Mesenchymal stem cell (in vitro differentiated cells and primary cell): ENCODE measurements around the gene ZBTB7C.

Experiments
- DNase-seq: peaks from one replicate; pipeline ENCODE4 v3.0.0-alpha.2; 2013
- H2AFZ ChIP-seq: one replicate; pipeline ENCODE4 v1.6.1; 2013; ENCODE audit warnings: low read depth, mild to moderate bottlenecking, control low read depth, inconsistent platforms, low read length, moderate library complexity
- H2AK5ac ChIP-seq: 2 replicates; pipeline ENCODE4 v1.6.1; 2013; ENCODE audit warnings: low read length, moderate library complexity, mild to moderate bottlenecking, inconsistent platforms; ENCODE audit not compliant: severe bottlenecking
- H2BK120ac ChIP-seq: one replicate; pipeline ENCODE4 v1.6.1; 2013; ENCODE audit warnings: low read depth, mild to moderate bottlenecking, inconsistent platforms, low read length, moderate library complexity
- H2BK12ac ChIP-seq, 2 experiments: one replicate each; pipeline ENCODE4 v1.6.1; 2013; ENCODE audit warnings: inconsistent platforms in 2 of 2, low read length in 2 of 2, mild to moderate bottlenecking in 2 of 2, moderate library complexity in 2 of 2, control low read depth in 1 of 2
- H2BK15ac ChIP-seq: one replicate; pipeline ENCODE4 v1.6.1; 2013; ENCODE audit warnings: mild to moderate bottlenecking, low read depth, inconsistent platforms; ENCODE audit not compliant: poor library complexity, severe bottlenecking
- H2BK5ac ChIP-seq: 2 replicates; pipeline ENCODE4 v1.6.1; 2013; ENCODE audit warnings: low read depth, mild to moderate bottlenecking, low read length, control low read depth, inconsistent platforms; ENCODE audit not compliant: poor library complexity, severe bottlenecking
- H3K14ac ChIP-seq, 2 experiments: one replicate each; pipeline ENCODE4 v1.6.1; 2013; ENCODE audit warnings: inconsistent platforms in 2 of 2, low read length in 2 of 2, control low read depth in 1 of 2, mild to moderate bottlenecking in 1 of 2, moderate library complexity in 1 of 2
- H3K18ac ChIP-seq, 2 experiments: one replicate each; pipeline ENCODE4 v1.6.1; 2013; ENCODE audit warnings: inconsistent platforms in 2 of 2, low read length in 2 of 2, control low read depth in 1 of 2, low read depth in 1 of 2, mild to moderate bottlenecking in 1 of 2
- H3K23ac ChIP-seq, 2 experiments: one replicate each; pipeline ENCODE4 v1.6.1; 2013; ENCODE audit warnings: inconsistent platforms in 2 of 2, low read length in 2 of 2, mild to moderate bottlenecking in 2 of 2, moderate library complexity in 2 of 2, control low read depth in 1 of 2
- H3K27ac ChIP-seq: 2 replicates; pipeline ENCODE4 v1.5.1; 2013; ENCODE audit warnings: mild to moderate bottlenecking, moderate library complexity, low read length, control low read depth, inconsistent platforms; ENCODE audit not compliant: poor library complexity, severe bottlenecking
- H3K27me3 ChIP-seq, 2 experiments: 2 replicates each; pipeline versions ENCODE4 v1.6.1 to v1.7.0; 2013; ENCODE audit warnings: low read length in 2 of 2, mild to moderate bottlenecking in 2 of 2, moderate library complexity in 2 of 2, control low read depth in 1 of 2, inconsistent platforms in 1 of 2; ENCODE audit not compliant: control insufficient read depth in 1 of 2, insufficient read depth in 1 of 2
- H3K36me3 ChIP-seq, 2 experiments: 2 replicates each; pipeline versions ENCODE4 v1.6.1 to v1.7.0; 2013; ENCODE audit warnings: low read length in 2 of 2, control low read depth in 1 of 2, inconsistent platforms in 1 of 2, low read depth in 1 of 2, mild to moderate bottlenecking in 1 of 2; ENCODE audit not compliant: insufficient read depth in 2 of 2, control insufficient read depth in 1 of 2
- H3K4ac ChIP-seq, 2 experiments: one replicate each; pipeline ENCODE4 v1.6.1; 2013; ENCODE audit warnings: inconsistent platforms in 2 of 2, low read length in 2 of 2, mild to moderate bottlenecking in 2 of 2, moderate library complexity in 2 of 2, control low read depth in 1 of 2, low read depth in 1 of 2
- H3K4me1 ChIP-seq: 2 replicates; pipeline ENCODE4 v1.6.1; 2013; ENCODE audit warnings: low read depth, low read length, control low read depth; ENCODE audit not compliant: control insufficient read depth, insufficient read depth
- H3K4me2 ChIP-seq: 2 replicates; pipeline ENCODE4 v1.6.1; 2013; ENCODE audit warnings: low read length, mild to moderate bottlenecking, inconsistent platforms; ENCODE audit not compliant: poor library complexity, severe bottlenecking
- H3K4me3 ChIP-seq, 2 experiments: 2 replicates each; pipeline versions ENCODE4 v1.5.1 to v1.7.0; 2013; ENCODE audit warnings: low read length in 2 of 2, mild to moderate bottlenecking in 2 of 2, control low read depth in 1 of 2, low read depth in 1 of 2; ENCODE audit not compliant: insufficient read depth in 1 of 2
- H3K79me1 ChIP-seq: replicated peaks from 2 replicates; pipeline ENCODE4 v1.6.1; 2013; ENCODE audit warnings: mild to moderate bottlenecking, control low read depth, low read length, inconsistent platforms; ENCODE audit not compliant: poor library complexity, severe bottlenecking
- H3K9ac ChIP-seq: 2 replicates; pipeline ENCODE4 v1.7.0; 2013; ENCODE audit warnings: mild to moderate bottlenecking, low read length, moderate library complexity
- H3K9me3 ChIP-seq: 2 replicates; pipeline ENCODE4 v1.7.0; 2013; ENCODE audit warnings: mild to moderate bottlenecking, low read length; ENCODE audit not compliant: control insufficient read depth
- H4K8ac ChIP-seq: one replicate; pipeline ENCODE4 v1.6.1; 2013; ENCODE audit warnings: inconsistent platforms, mild to moderate bottlenecking, low read length, moderate library complexity
- H4K91ac ChIP-seq: one replicate; pipeline ENCODE4 v1.6.1; 2013; ENCODE audit warnings: mild to moderate bottlenecking, low read length, inconsistent platforms
- WGBS: methylation state at CpG from one replicate; pipeline ENCODE4 v1.1.7; 2013; ENCODE audit warnings: mixed read lengths; 5-methylcytosine and 5-hydroxymethylcytosine counted together

The ZBTB7C gene

DNA sequence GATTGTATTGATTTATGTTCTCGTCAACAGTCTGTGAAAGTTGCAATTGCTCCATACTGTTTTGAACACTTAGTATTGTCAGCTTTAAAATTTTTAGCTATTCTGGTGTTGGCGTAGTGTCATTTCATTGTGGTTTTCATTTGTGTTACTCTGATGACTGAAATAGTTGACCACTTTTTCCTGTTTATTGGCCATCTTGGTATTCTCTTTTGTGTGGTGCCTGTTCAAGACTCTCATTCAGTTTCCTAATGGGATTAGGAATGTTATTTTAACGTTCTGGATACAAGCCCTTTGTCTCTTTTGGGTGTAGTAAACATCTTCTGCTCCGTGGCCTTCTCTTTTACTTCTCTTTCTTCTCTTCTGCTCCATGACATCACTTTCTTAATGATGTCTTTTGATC, 396.0 kb downstream of the ZBTB7C start:
- Histone ChIP-seq H2BK12ac (no peak overlapping the region), H4K91ac (no peak overlapping the region), H3K23ac (no peak overlapping the region), H3K4ac (no peak overlapping the region), H3K4me2 (no peak overlapping the region), H3K4me1 (peaks cover 2% of the 10 kb centered on the region), H3K36me3 (no peaks in the 10 kb centered on the region), H2BK5ac (no peak overlapping the region), H4K8ac (no peak overlapping the region), H3K4me3 (no peak overlapping the region), H3K27ac (no peak overlapping the region), H3K27me3 (peaks cover 22 to 23% of the 10 kb centered on the region in 2 experiments), H3K18ac (no peak overlapping the region), H3K14ac (no peak overlapping the region), H2AK5ac (no peak overlapping the region), H2BK15ac (no peak overlapping the region), H3K9me3 (no peaks in the 10 kb centered on the region), H2AFZ (no peak overlapping the region), H3K79me1 (no peaks in the 10 kb centered on the region), H3K9ac (no peak overlapping the region), H2BK120ac (no peak overlapping the region)
- 72% methylated on average over 3 of the region's 4 CpGs for WGBS
- DNase-seq, result no peak

GRCh38 chr18:48011926-48012465, 397.2 kb downstream of the ZBTB7C start:
- Histone ChIP-seq H2BK12ac (no peak overlapping the region), H3K23ac (no peak overlapping the region), H3K14ac (no peak overlapping the region), H4K91ac (no peak overlapping the region), H3K79me1 (no peaks in the 10 kb centered on the region), H3K9ac (no peak overlapping the region), H3K27ac (no peak overlapping the region), H3K4ac (no peak overlapping the region), H4K8ac (no peak overlapping the region), H3K9me3 (no peaks in the 10 kb centered on the region), H2BK120ac (no peak overlapping the region), H3K4me3 (no peak overlapping the region), H3K4me1 (peaks cover 10% of the 10 kb centered on the region), H2AK5ac (no peak overlapping the region), H3K27me3 (peaks cover 20 to 31% of the 10 kb centered on the region in 2 experiments), H3K36me3 (no peaks in the 10 kb centered on the region), H2AFZ (no peak overlapping the region), H2BK5ac (no peak overlapping the region), H3K18ac (no peak overlapping the region), H2BK15ac (no peak overlapping the region), H3K4me2 (no peak overlapping the region)
- 81% methylated on average over 6 of the region's 6 CpGs for WGBS
- DNase-seq, result no peak

GRCh38 chr18:48010264-48010663, 398.9 kb downstream of the ZBTB7C start:
- Histone ChIP-seq H2BK12ac (no peak overlapping the region), H3K4me3 (no peak overlapping the region), H2BK5ac (no peak overlapping the region), H3K14ac (no peak overlapping the region), H3K27me3 (peaks cover 15 to 31% of the 10 kb centered on the region in 2 experiments), H3K9ac (no peak overlapping the region), H3K36me3 (no peaks in the 10 kb centered on the region), H3K23ac (no peak overlapping the region), H3K79me1 (no peaks in the 10 kb centered on the region), H3K4ac (no peak overlapping the region), H3K9me3 (no peaks in the 10 kb centered on the region), H3K4me2 (no peak overlapping the region), H2BK15ac (no peak overlapping the region), H2BK120ac (no peak overlapping the region), H3K27ac (no peak overlapping the region), H2AFZ (no peak overlapping the region), H4K91ac (no peak overlapping the region), H3K18ac (no peak overlapping the region), H2AK5ac (no peak overlapping the region), H3K4me1 (peaks cover 15% of the 10 kb centered on the region), H4K8ac (no peak overlapping the region)
- 78% methylated on average over 1 of the region's 2 CpGs for WGBS
- DNase-seq, result no peak

- H3K4me3 ChIP-seq, result no peak overlapping the region
Measured at GRCh38 chr18:48009116-48009745, 400.0 kb downstream of the ZBTB7C start.

More at GRCh38 chr18:48009116-48009745, 400.0 kb downstream of the ZBTB7C start:
- no peak overlapping the region for H2BK120ac ChIP-seq
- no peak overlapping the region for H2BK15ac ChIP-seq
- H3K23ac ChIP-seq, result no peak overlapping the region
- H3K14ac ChIP-seq, result no peak overlapping the region
- no peak overlapping the region for H4K91ac ChIP-seq
- H2AK5ac ChIP-seq, result peak overlapping the region; percentile 67
- H2BK12ac ChIP-seq, result no peak overlapping the region
- H3K18ac ChIP-seq, result no peak overlapping the region
- no peaks in the 10 kb centered on the region for H3K36me3 ChIP-seq
- no peak for DNase-seq
- H4K8ac ChIP-seq, result no peak overlapping the region
- peaks cover 15 to 31% of the 10 kb centered on the region in 2 experiments for H3K27me3 ChIP-seq
- no peak overlapping the region for H2BK5ac ChIP-seq
- H3K9me3 ChIP-seq, result no peaks in the 10 kb centered on the region
- H3K9ac ChIP-seq, result no peak overlapping the region
- H2AFZ ChIP-seq, result no peak overlapping the region
- H3K79me1 ChIP-seq, result no peaks in the 10 kb centered on the region
- H3K4me1 ChIP-seq, result peaks cover 16% of the 10 kb centered on the region
- no peak overlapping the region for H3K4me2 ChIP-seq
- H3K4ac ChIP-seq, result no peak overlapping the region
- WGBS, result 94% methylated on average over 10 of the region's 10 CpGs
- no peak overlapping the region for H3K27ac ChIP-seq
